ENCODE data around the gene ADARB2. TPM values are rescaled to one million over a fixed set of nuclear protein-coding genes. Genes with fewer than 3 reads are reported as not detected.

Gene ADARB2
- total and polyA plus RNA-seq, 3 experiments from 2014 or later: not detected

GRCh38 chr10:1426786-1427185, 310.5 kb downstream of the ADARB2 start:
- Mint-ChIP-seq H3K36me3 (no peaks in the 10 kb centered on the region), H3K27me3 (peaks cover 7% of the 10 kb centered on the region in 2 donors), H3K27ac (peak overlapping the region in 1 of 8 donors; percentile 79), H3K4me1 (no peaks in the 10 kb centered on the region), H3K4me3 (no peak overlapping the region), H3K9me3 (peaks cover 8 to 22% (median 15%) of the 10 kb centered on the region in 5 donors)
- no peak for DNase-seq
- H3K9me3 ChIP-seq (ENCODE audit: low read length): no peaks in the 10 kb centered on the region
- no peaks in the 10 kb centered on the region for H3K36me3 ChIP-seq (ENCODE audit: insufficient read depth, low read length)
- no peak overlapping the region for H3K27ac ChIP-seq (ENCODE audit: low read depth, low read length)
- no peaks in the 10 kb centered on the region for H3K4me1 ChIP-seq (ENCODE audit: insufficient read depth, low read length)
- POLR2A ChIA-PET: no interaction called here
- no peaks in the 10 kb centered on the region for H3K27me3 ChIP-seq (ENCODE audit: insufficient read depth, low read length, poor library complexity, severe bottlenecking)
- CTCF ChIA-PET: no interaction called here
- H3K4me3 ChIP-seq (ENCODE audit: low read length): no peak overlapping the region

DNA sequence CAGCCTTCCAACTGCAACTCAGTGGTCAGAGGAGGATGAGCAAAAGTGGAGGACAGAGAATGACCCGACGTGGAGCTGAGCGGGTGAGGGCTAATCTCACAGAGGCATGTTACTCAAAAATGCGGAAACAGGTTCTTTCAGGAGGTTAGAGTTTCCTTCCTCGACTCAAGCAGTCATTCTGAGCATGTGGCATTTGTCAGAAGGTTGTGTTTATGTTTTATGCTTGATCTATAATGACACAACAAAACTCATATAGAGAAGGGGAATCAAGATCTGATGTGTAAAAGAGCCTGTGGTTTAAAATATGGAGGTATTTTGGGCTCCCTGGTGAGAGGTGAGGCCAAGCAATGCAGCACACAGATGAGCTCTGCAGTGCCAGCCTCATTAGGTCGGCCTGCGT, 311.4 kb downstream of the ADARB2 start:
- no peak overlapping the region for H3K27ac Mint-ChIP-seq
- H3K9me3 ChIP-seq (ENCODE audit: low read length): no peaks in the 10 kb centered on the region
- ChIA-PET CTCF (no interaction called here), POLR2A (no interaction called here)
- peaks cover 8 to 14% of the 10 kb centered on the region in 2 donors for H3K27me3 Mint-ChIP-seq
- no peaks in the 10 kb centered on the region for H3K27me3 ChIP-seq (ENCODE audit: insufficient read depth, low read length, poor library complexity, severe bottlenecking)
- H3K9me3 Mint-ChIP-seq: peaks cover 4 to 17% (median 9%) of the 10 kb centered on the region in 5 donors
- H3K36me3 ChIP-seq (ENCODE audit: insufficient read depth, low read length): no peaks in the 10 kb centered on the region
- no peak overlapping the region for H3K27ac ChIP-seq (ENCODE audit: low read depth, low read length)
- DNase-seq: no peak
- H3K36me3 Mint-ChIP-seq: no peaks in the 10 kb centered on the region
- no peak overlapping the region for H3K4me3 ChIP-seq (ENCODE audit: low read length)
- no peaks in the 10 kb centered on the region for H3K4me1 ChIP-seq (ENCODE audit: insufficient read depth, low read length)
- no peak overlapping the region for H3K4me3 Mint-ChIP-seq
- H3K4me1 Mint-ChIP-seq: peaks cover under 1 to 4% (median 3%) of the 10 kb centered on the region in 3 donors

- POLR2A ChIA-PET: no interaction called here
- no peaks in the 10 kb centered on the region for H3K36me3 ChIP-seq (ENCODE audit: insufficient read depth, low read length)
- no peak for DNase-seq
- H3K4me3 ChIP-seq (ENCODE audit: low read length): no peak overlapping the region
- CTCF ChIA-PET: no interaction called here
- Mint-ChIP-seq H3K4me1 (peaks cover 9 to 13% (median 13%) of the 10 kb centered on the region in 3 donors), H3K9me3 (peaks cover 0 to 5% (median 0%) of the 10 kb centered on the region in 5 donors), H3K27me3 (peaks cover 8 to 23% of the 10 kb centered on the region in 2 donors), H3K36me3 (no peaks in the 10 kb centered on the region), H3K4me3 (no peak overlapping the region), H3K27ac (no peak overlapping the region)
- H3K4me1 ChIP-seq (ENCODE audit: insufficient read depth, low read length): no peaks in the 10 kb centered on the region
- no peaks in the 10 kb centered on the region for H3K27me3 ChIP-seq (ENCODE audit: insufficient read depth, low read length, poor library complexity, severe bottlenecking)
- H3K9me3 ChIP-seq (ENCODE audit: low read length): no peaks in the 10 kb centered on the region
- H3K27ac ChIP-seq (ENCODE audit: low read depth, low read length): no peak overlapping the region
Measured at GRCh38 chr10:1424648-1425047, 312.7 kb downstream of the ADARB2 start.

- Mint-ChIP-seq H3K27ac (no peak overlapping the region), H3K36me3 (no peaks in the 10 kb centered on the region), H3K4me1 (peaks cover 9 to 13% (median 13%) of the 10 kb centered on the region in 3 donors), H3K4me3 (no peak overlapping the region), H3K27me3 (peaks cover 8 to 29% of the 10 kb centered on the region in 2 donors), H3K9me3 (no peaks in the 10 kb centered on the region)
- ChIA-PET POLR2A (no interaction called here), CTCF (no interaction called here)
- Histone ChIP-seq H3K36me3 (ENCODE audit: insufficient read depth, low read length) (no peaks in the 10 kb centered on the region), H3K27me3 (ENCODE audit: insufficient read depth, low read length, poor library complexity, severe bottlenecking) (no peaks in the 10 kb centered on the region), H3K4me1 (ENCODE audit: insufficient read depth, low read length) (no peaks in the 10 kb centered on the region), H3K9me3 (ENCODE audit: low read length) (no peaks in the 10 kb centered on the region), H3K4me3 (ENCODE audit: low read length) (no peak overlapping the region), H3K27ac (ENCODE audit: low read depth, low read length) (no peak overlapping the region)
- DNase-seq: no peak
Measured at GRCh38 chr10:1423676-1424253, 313.6 kb downstream of the ADARB2 start.

GRCh38 chr10:1422275-1422674, 315.1 kb downstream of the ADARB2 start:
- Histone ChIP-seq H3K4me1 (ENCODE audit: insufficient read depth, low read length) (no peaks in the 10 kb centered on the region), H3K4me3 (ENCODE audit: low read length) (no peak overlapping the region), H3K9me3 (ENCODE audit: low read length) (no peaks in the 10 kb centered on the region), H3K27ac (ENCODE audit: low read depth, low read length) (no peak overlapping the region), H3K27me3 (ENCODE audit: insufficient read depth, low read length, poor library complexity, severe bottlenecking) (no peaks in the 10 kb centered on the region), H3K36me3 (ENCODE audit: insufficient read depth, low read length) (no peaks in the 10 kb centered on the region)
- Mint-ChIP-seq H3K27ac (no peak overlapping the region), H3K27me3 (peaks cover 9 to 41% of the 10 kb centered on the region in 2 donors), H3K4me1 (peaks cover 9 to 13% (median 13%) of the 10 kb centered on the region in 3 donors), H3K36me3 (no peaks in the 10 kb centered on the region), H3K4me3 (no peak overlapping the region), H3K9me3 (no peaks in the 10 kb centered on the region)
- no peak for DNase-seq
- ChIA-PET CTCF (no interaction called here), POLR2A (no interaction called here)

- H3K27ac ChIP-seq (ENCODE audit: low read depth, low read length): no peak overlapping the region
- ChIA-PET CTCF (interaction anchor here (0.9 to 1.9 kb wide), 2 partner anchors 14 to 27 kb away, joined by 3 read pairs; no protein-coding TSS in a partner anchor), POLR2A (interaction anchor here (0.7 kb wide), 1 partner anchor 540 kb away, joined by 7 read pairs; no protein-coding TSS in a partner anchor)
- H3K4me3 Mint-ChIP-seq: peak overlapping the region in 6 of 7 donors; percentile 20 to 73 (median 54)
- H3K9me3 Mint-ChIP-seq: no peaks in the 10 kb centered on the region
- DNase-seq: peak; percentile 9 to 56 (median 26)
- no peak overlapping the region for H3K4me3 ChIP-seq (ENCODE audit: low read length)
- H3K4me1 Mint-ChIP-seq: peaks cover 9 to 13% (median 13%) of the 10 kb centered on the region in 3 donors
- H3K4me1 ChIP-seq (ENCODE audit: insufficient read depth, low read length): no peaks in the 10 kb centered on the region
- H3K9me3 ChIP-seq (ENCODE audit: low read length): no peaks in the 10 kb centered on the region
- H3K27ac Mint-ChIP-seq: no peak overlapping the region
- no peaks in the 10 kb centered on the region for H3K36me3 ChIP-seq (ENCODE audit: insufficient read depth, low read length)
- peaks cover 10 to 46% of the 10 kb centered on the region in 2 donors for H3K27me3 Mint-ChIP-seq
- no peaks in the 10 kb centered on the region for H3K27me3 ChIP-seq (ENCODE audit: insufficient read depth, low read length, poor library complexity, severe bottlenecking)
- H3K36me3 Mint-ChIP-seq: no peaks in the 10 kb centered on the region
Measured at GRCh38 chr10:1420661-1421362, 316.5 kb downstream of the ADARB2 start.

- Mint-ChIP-seq H3K27me3 (peaks cover 8 to 51% of the 10 kb centered on the region in 2 donors), H3K9me3 (no peaks in the 10 kb centered on the region), H3K4me3 (peak overlapping the region in 5 of 7 donors; percentile 20 to 73 (median 54)), H3K4me1 (peaks cover 9 to 13% (median 13%) of the 10 kb centered on the region in 3 donors), H3K36me3 (no peaks in the 10 kb centered on the region), H3K27ac (peak overlapping the region in 1 of 8 donors; percentile 67)
- Histone ChIP-seq H3K9me3 (ENCODE audit: low read length) (no peaks in the 10 kb centered on the region), H3K4me1 (ENCODE audit: insufficient read depth, low read length) (no peaks in the 10 kb centered on the region), H3K36me3 (ENCODE audit: insufficient read depth, low read length) (no peaks in the 10 kb centered on the region), H3K27me3 (ENCODE audit: insufficient read depth, low read length, poor library complexity, severe bottlenecking) (no peaks in the 10 kb centered on the region), H3K27ac (ENCODE audit: low read depth, low read length) (no peak overlapping the region), H3K4me3 (ENCODE audit: low read length) (no peak overlapping the region)
- ChIA-PET POLR2A (interaction anchor here (0.7 kb wide), 1 partner anchor 541 kb away, joined by 7 read pairs; no protein-coding TSS in a partner anchor), CTCF (interaction anchor here (1.9 kb wide), 1 partner anchor 26 kb away, joined by 3 read pairs; no protein-coding TSS in a partner anchor)
- no peak for DNase-seq
Measured at GRCh38 chr10:1419796-1420610, 317.3 kb downstream of the ADARB2 start.
